Forelimb muscle (tissue), 1 donor: ENCODE data around the gene GRM1. TPM values are rescaled to one million over a fixed set of nuclear protein-coding genes. Genes with fewer than 3 reads are reported as not detected.
"Not testable (repeated sequence)": the region's sequence is repeated elsewhere in the genome, so short reads cannot be mapped to it uniquely, and the experiment has no call there.

Experiments used
- DNase-seq: peaks from one replicate; pipeline ENCODE4 v3.0.0-alpha.2; 2013; ENCODE audit warnings: low read depth
- polyA plus RNA-seq: library from polyadenylated mRNA; unstranded; fragments of 120-200 nt; gene quantifications from one replicate; pipeline ENCODE4 v1.2.1, GENCODE V29; 2013; ENCODE audit not compliant: insufficient read length

Gene GRM1
- polyA plus RNA-seq, 1 donor, result not detected

GRCh38 chr6:146271163-146271562 lies 242.3 kb downstream of the GRM1 start:
- not testable (repeated sequence) for DNase-seq

DNA sequence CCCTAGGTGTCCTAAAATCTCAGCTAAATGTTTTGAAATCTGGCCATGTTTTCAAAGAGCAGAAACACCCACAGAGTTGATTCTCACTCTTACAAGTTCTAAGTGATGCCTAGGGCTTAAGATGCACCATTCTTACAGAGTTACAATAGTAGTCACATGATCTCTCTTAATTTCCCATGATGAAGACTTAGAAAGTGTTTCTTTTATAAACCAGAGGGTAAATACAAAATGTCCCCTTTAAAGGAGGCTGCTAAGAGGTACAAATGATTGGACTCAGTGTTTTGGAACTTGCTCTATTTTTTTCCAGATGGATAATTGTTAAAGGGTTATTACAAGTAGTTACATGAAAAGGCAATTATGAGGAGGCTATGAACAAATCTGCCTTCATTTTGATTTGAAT lies 244.6 kb downstream of the GRM1 start:
- DNase-seq, result no peak

DNA sequence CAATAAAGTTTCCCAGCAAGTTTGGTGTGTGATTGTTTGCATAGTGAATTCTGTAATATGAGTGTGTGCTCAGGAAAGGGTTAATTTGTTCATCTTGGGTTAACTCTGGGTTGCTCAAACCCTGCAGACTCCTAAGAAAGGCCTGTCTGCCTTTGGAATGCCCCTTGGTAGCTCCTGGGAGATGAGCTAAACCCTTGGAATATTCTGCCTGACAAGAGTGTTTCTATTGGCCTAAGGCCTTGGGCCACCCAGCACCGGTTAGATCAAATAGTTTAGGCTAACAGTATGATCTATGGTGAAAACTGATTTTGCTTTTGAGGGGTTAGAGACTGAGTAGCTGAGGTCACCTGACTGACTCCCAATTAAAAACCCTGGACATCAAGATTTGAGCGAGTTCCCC lies 248.3 kb downstream of the GRM1 start:
- no peak for DNase-seq

DNA sequence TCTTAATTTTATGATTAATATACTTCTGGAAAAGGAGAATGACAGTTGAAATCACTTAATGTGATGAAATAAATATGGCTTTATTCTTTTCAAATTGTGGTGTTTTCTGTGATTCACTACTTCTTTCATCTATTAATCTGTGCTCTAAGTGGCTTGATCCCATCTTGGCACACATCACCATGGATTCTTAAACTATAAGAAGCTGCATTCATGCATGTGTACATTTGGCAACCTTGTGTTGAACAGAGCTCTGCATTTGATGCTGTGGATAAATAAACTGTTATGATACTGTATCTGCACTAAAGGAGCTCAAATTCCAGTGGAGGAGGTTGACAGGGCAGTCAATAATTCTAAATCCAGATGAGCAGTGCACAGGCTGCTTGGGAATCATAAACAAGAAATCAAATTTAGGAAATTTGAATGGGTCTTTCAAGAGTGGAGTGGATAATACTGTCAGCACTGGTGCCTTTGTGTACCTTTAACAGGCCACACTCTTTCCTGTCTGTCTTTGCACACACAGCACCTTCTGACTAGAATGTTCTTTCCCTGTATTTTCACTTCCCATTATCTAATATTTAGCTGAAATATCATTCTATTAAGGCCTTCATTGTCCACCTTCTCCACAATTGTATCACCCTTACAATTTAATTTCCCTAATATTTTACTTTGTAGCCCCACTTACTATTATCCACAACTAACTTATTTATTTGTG lies 252.9 kb downstream of the GRM1 start:
- no peak for DNase-seq

DNA sequence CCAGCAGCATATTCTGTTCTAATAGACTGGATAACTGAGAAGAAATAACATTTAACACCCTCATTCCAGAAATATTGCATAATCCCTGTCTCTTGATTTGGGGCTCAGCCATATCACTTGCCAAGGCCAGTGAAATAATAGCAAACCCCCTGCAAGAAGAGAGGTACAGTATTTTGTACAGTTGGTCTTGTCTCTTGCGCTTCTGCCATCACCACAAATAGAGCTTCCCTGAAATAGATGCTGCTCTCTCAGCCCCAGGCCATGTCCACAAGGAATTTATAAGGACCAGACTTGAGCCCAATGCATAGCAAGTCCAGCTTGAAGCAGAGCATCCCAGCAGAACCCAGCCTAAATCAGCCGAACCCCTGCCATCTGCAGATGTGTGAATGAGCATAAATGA lies 254.0 kb downstream of the GRM1 start:
- DNase-seq, result no peak

GRCh38 chr6:146284311-146284710 lies 255.4 kb downstream of the GRM1 start:
- no peak for DNase-seq

GRCh38 chr6:146286961-146287360 lies 258.1 kb downstream of the GRM1 start:
- no peak for DNase-seq

GRCh38 chr6:146287691-146288369 lies 259.0 kb downstream of the GRM1 start:
- DNase-seq, result no peak

DNA sequence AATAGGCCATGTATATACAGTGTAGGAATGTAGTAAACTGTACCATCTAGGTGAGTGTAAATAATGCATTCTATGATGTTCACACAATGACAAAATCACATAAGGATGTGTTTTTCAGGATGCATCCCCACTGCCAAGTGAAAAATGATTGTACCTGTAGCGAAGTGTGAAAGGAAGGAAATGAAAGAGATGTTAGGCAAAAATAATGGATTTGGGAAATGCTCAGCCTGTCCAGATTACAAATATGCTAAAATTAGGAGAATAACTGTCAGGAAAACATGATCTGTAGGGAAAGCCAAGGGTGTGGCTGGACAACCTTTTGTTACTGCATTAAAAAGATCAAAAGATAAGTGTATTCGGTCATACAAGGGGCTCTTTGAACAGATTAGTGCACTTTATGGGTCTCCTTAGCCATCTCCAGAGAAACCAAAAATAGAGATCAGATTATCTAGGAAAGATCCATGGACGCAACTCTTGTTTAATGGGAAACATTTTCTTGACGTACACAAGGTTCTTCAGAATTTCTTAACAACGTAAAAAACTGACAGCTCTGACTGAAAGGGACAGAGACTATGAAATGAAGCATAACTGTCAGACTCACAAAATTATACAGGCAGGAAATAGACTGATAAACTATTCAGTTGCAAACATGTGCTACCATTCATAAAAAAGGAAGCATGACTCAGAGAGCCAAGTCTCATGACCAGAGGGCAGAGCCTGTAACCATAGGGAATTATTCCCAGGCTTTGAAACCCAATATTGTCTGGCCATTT lies 261.1 kb downstream of the GRM1 start:
- DNase-seq, result no peak

DNA sequence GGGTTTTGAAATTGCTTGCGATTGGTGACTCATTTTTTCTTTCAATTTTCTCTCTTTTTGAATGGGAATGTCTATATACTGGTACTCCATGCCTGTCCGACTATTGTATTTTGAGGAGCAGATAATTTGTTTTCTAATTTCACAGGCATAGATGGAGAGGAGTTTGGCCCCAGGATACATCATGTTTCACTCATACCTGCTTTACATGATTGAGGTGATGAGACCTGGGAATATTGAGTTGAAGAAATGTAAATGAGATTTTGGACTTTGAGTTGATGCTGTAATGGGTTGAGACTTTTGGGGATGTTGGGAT lies 261.7 kb downstream of the GRM1 start:
- no peak for DNase-seq

DNA sequence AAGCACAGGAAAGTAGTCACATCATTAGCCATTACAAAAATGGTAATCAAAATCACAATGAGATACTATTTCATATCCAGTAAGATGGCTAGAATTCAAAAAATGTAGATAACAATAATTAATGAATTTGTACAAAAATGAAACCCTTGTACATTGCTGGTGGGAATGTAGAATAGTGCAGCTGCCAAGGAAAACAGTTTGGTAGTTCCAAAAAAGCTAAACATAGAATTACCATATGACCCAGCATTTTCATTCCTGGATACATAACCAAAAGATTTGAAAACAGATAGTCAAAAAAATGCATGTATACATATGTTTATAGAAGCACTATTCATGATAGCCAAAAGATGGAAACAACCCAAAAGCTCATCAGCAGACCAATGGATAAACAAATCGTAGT lies 263.6 kb downstream of the GRM1 start:
- no peak for DNase-seq

DNA sequence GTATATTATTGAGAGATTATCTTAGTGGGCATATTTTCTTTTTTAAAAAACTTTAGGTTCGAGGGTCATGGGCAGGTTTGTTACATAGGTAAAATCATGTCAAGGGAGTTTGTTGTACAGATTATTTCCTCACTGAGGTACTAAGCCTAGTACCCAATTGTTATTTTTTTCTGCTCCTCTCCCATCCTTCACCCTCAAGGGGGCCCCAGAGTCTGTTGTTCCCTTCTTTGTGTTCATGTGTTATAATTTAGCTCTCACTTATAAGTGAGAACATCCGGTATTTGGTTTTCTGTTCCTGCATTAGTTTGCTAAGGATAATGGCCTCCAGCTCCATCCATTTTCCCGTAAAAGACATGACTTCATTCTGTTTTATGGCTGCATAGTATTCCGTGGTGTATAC lies 266.8 kb downstream of the GRM1 start:
- no peak for DNase-seq

GRCh38 chr6:146297815-146298214 lies 269.0 kb downstream of the GRM1 start:
- DNase-seq, result no peak

- no peak for DNase-seq
Observed at GRCh38 chr6:146300521-146300920, 271.7 kb downstream of the GRM1 start.

GRCh38 chr6:146301764-146302163 lies 272.9 kb downstream of the GRM1 start:
- no peak for DNase-seq

- no peak for DNase-seq
Observed at GRCh38 chr6:146302994-146303393, 274.1 kb downstream of the GRM1 start.

DNA sequence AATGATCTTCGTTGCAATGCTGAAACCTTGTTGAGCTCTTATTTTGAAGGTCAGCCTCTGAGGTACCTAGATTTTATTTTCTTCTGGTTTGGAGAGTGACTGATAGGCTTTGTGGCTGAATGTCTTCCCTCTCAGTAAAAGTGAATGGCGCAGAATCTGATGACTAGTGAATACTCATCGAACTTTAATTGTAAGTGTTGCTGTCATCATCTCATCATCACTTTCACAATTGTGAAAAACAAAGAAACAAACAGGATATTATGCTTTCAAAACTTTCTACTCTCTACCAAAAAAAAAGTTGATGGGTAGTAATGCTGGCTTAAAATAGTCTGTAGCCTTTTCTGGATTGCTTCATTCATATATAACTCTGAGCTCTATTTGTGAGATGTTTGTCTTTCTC lies 275.3 kb downstream of the GRM1 start:
- no peak for DNase-seq

DNA sequence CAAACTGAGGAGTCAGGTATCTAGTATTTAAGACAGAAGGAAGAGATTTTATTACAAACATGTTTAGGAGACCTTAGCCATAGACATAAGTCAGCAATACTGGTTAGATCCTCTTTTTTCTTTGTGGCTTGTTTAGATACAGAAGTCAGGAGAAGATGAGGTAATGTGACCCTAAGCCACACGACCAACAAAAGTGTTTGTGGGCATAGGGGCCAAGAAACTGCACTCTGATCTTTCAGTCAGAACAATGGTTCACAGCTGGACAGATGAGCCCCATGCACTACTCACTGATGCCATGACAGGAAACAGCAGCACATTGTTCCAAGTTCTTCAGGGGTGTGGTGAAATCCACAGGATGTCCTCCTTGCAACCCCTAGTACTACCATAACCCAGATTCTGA lies 276.2 kb downstream of the GRM1 start:
- no peak for DNase-seq

- DNase-seq, result no peak
Observed at GRCh38 chr6:146305951-146306350, 277.1 kb downstream of the GRM1 start.

GRCh38 chr6:146310628-146311027 lies 281.8 kb downstream of the GRM1 start:
- DNase-seq, result no peak

- no peak for DNase-seq
Observed at GRCh38 chr6:146311079-146311478, 282.2 kb downstream of the GRM1 start.

DNA sequence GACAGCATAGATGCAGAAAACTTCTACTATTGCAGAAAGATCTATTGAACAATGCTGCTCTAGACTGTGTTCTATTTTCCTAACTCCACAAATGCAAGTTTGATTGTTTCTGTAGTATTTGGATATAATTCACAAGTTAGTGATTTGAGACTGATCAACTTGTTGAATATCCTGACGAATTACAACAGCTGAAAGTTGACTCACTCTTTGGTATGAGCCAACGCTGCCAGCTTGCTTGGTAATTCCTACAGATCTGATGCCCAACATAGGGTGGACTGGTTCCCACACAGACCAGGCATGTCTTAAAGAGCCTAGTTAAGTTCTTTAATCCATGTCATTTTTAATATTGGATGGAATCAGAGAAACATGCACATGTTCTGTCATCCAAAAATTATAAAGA lies 283.7 kb downstream of the GRM1 start:
- no peak for DNase-seq
